HG02588 (cell line): ENCODE results near the gene ALDH18A1.

Source experiments
- ATAC-seq: cut with Tn5 transposase; IDR thresholded peaks from one replicate; pipeline ENCODE4 v1.9.1; 2021; ENCODE audit warnings: mild to moderate bottlenecking, moderate library complexity; ENCODE audit not compliant: unreplicated experiment

The ALDH18A1 gene

DNA sequence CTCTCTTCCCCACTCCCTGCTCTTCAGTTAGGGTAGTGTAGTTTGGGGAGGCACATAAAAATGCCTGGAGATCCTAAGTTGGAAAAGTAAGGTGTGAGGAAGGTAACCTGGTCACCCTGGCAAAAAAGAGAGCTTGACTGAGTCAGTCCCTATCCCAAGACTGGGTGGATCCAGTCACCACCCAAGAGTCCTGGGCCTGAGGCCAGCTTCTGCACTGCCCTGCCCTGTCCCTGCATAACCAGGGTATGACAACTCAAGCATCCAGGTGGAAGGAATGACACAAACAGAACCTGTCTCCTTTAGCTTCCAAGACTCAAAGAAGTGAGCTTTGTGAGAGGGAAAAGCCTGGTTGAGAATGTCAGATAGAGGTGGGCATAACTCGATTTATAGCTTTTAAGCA lies 68.5 kb downstream of the ALDH18A1 start:
- no peak for ATAC-seq

- ATAC-seq: no peak
These were observed 76.5 kb downstream of the ALDH18A1 start for GRCh38 chr10:95579835-95580535.

DNA sequence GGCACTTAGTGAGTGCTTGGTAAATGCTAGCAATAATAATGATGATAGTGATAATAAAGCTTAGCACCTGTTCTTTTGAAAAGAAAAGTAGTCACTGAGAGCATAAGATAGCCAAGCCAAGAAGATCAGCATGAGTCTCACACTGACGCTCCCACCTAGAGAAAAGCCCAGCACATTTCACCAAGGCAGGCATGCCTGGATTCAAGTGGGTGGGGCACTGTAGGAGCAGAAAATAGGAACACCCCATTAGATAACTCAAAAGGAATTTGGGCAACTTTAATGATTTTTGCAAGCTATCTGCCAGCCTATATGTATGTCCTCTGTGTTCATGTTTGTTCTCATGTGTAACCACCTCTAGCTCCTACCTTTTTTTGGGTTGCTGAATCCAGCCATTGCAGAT lies 77.2 kb downstream of the ALDH18A1 start:
- ATAC-seq: no peak

DNA sequence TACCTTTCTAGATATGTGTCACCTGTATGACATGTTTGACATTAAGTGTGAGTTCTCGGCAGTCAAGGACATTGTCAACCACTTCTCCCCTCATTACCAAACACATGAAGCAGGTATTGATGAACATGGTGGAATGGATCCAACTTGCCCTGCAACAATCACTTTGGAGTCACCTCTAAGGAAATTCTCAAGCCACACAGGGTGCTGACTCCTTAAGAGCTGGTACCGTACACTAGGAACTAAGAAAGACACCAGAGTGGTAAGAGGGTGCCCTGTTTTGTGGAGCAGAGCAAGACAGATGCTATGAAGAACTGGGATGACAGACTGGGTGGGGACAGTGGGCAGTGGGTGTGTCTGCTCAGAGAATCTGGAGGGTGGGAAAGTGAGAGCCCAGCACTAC lies 77.9 kb downstream of the ALDH18A1 start:
- no peak for ATAC-seq

GRCh38 chr10:95574649-95575365 lies 81.7 kb downstream of the ALDH18A1 start:
- ATAC-seq: no peak

- ATAC-seq: no peak
These were observed 82.4 kb downstream of the ALDH18A1 start for GRCh38 chr10:95573964-95574604.

- ATAC-seq: no peak
These were observed 83.0 kb downstream of the ALDH18A1 start for GRCh38 chr10:95573527-95573926.

DNA sequence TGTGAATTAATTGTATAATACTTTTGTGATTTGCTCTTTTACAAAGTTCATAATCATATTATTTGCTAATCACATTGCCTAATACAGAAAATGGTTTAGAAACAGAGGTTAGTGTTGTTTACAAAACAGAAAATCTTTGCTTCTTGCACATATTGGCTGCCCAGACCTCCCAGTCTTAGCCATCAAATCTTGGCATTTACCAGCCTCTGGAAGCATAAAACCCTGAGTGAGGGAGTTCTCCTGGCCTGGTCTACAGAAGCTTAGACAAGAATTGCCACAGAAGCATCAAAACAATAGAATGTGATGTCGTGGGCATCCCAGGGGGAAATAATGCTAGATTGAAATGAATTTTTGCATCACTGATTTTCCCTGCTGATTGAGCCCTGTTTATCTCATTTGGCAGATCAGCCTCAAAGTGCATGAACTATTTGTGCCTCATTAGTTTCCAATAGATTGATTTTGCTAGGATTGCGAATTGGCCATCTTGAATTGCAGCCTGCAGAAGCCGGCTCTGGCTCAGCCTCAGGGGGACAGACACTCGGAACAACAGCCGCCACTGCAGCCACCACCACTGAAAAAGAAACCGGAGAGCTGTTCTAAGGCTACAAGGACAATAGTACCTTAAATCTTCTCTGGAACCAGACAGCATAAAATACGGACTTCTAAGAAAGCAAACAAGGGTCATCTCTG lies 84.2 kb downstream of the ALDH18A1 start:
- no peak for ATAC-seq

DNA sequence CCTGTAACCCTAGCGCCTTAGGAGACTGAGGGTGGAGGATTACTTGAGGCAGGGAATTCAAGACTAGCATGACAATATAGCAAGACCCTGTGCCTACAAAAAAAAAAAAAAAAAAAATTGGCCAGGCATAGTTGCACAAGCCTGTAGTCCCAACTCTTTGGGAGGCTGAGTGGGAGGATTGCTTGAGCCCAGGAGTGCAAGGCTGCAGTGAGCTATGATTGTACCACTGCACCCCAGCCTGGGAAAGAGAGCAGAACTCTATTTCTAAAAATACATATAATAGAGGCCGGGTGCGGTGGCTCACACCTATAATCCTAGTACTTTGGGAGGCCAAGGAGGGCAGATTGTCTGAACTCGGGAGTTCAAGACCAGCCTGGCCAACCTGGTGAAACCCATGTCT lies 85.1 kb downstream of the ALDH18A1 start:
- no peak for ATAC-seq

DNA sequence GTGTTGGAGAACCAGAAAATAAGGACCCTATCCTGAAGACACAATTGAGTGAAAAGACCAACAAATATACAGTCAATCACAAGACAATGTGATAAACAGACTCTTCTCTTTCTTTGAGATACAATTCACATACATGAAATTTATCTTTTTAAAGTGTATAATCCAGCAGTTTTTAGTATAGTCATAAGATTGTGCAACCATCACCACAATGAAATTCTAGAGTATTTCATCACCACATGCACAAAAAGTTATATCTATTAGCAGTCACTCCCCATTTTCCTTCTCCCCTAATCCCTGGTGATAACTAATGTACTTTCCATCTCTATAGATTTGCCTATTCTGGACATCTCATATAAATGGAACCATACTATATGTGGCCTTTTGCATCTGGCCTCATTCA lies 87.1 kb downstream of the ALDH18A1 start:
- no peak for ATAC-seq

- no peak for ATAC-seq
These were observed 88.4 kb downstream of the ALDH18A1 start for GRCh38 chr10:95567903-95568630.

GRCh38 chr10:95566136-95566535 lies 90.4 kb downstream of the ALDH18A1 start:
- no peak for ATAC-seq

DNA sequence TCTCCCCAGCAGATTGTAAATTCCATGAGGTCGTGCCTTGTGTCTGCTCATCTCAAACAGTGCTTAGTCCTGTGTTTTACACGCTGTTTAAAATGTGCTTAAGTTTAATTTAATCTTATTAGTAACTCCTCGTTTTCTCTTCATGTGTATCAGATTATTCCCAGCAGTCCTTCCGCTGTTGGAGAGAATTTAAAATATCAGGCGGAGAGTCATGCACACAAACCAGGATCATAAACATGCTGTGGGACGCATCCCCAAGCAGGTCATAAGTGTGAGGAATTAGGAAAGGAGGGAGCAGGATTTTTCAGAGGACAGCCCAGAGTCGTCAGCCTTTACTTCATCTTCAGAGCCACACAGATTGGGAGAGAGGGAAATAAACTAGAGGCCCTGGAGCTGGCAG lies 91.2 kb downstream of the ALDH18A1 start:
- ATAC-seq: no peak

DNA sequence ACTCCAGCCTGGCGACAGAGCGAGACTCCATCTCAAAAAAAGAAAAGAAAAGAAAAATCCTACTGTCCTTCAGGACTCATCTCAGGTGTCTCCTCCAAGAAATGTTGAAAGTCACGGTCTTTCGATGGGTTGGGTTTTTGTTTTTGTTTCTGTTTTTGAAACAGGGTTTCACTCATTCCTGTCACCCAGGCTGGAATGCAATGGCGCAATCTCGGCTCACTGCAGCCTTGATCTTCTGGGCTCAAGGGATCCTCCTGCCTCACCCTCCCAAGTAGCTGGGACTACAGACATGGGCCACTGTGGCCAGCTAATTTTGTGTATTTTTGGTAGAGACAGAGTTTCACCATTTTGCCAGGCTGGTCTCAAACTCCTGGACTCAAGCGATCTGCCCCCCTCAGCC lies 92.2 kb downstream of the ALDH18A1 start:
- ATAC-seq: no peak

GRCh38 chr10:95562341-95562965 lies 94.1 kb downstream of the ALDH18A1 start:
- no peak for ATAC-seq

DNA sequence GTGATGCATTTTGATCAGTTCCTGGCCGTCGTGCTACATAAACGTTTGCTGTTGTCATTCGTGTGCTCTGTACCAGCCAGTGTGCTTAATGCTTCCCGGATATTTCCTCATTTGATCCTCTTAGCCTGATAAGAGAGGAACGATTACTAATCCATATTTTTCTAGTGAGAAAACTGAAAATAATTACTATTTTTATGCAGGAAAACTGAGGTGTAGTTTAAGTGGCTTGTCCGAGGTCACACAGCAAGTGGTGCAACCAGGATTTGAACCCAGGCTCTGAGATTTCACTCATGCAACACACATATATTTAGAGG lies 94.7 kb downstream of the ALDH18A1 start:
- no peak for ATAC-seq

GRCh38 chr10:95561177-95561863 lies 95.2 kb downstream of the ALDH18A1 start, which contains the start of gene SORBS1:
SORBS1 (minus strand) TSS chr10:95561371; CDS start chr10:95441135, 120,236 bp downstream.
- peak; percentile 99 for ATAC-seq

- no peak for ATAC-seq
These were observed 96.0 kb downstream of the ALDH18A1 start for GRCh38 chr10:95560278-95561176.

DNA sequence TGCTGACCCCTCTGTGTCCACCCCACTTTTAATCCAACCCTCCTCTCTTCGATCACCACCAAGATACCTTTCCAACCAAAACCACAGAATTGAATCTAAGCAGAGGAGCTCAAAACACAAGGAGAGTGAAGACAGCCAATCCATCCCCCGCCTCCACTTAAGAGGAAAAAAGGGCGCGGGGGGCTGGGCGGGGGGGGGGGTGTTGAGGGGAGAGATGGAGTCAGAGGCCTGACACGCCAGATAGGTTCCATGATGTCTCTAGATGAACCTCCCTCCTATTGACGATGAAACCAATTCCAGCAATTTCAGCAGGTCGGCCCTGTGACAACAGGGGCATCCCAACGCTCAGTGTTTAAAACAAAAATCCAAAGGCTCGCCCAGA lies 96.6 kb downstream of the ALDH18A1 start:
- ATAC-seq: no peak
